Heart left ventricle (tissue), 16 donors: ENCODE measurements around the gene AFAP1. TPM values are rescaled to one million over a fixed set of nuclear protein-coding genes. Genes with fewer than 3 reads are reported as not detected.
A peak's percentile ranks its signal among the peaks of the same experiment; 100 is the strongest.

Experiments used
- ATAC-seq, 4 donors: fragments of 200-7000 bp; cut with Tn5 transposase; one replicate each; pipeline ENCODE4 v1.9.1; 2020 to 2022; ENCODE audit warnings: moderate library complexity in 4 of 4, mild to moderate bottlenecking in 3 of 4, moderate number of reproducible peaks in 1 of 4
- DNase-seq, 5 donors: peaks; one replicate each; pipeline ENCODE4 v3.0.0-alpha.2; 2020
- H3K27ac ChIP-seq, 12 donors: fragments of 200-600 bp; sonication (generic) in 4 of 12; one replicate each; pipeline versions ENCODE4 v1.5.0 to v1.8.0; 2016 to 2022; ENCODE audit warnings: mild to moderate bottlenecking in 2 of 12
- H3K27me3 ChIP-seq, 9 donors: fragments of 200-600 bp; sonication (generic) in 2 of 9; one replicate each; pipeline versions ENCODE4 v1.5.1 to v1.8.0; 2016 to 2022; ENCODE audit warnings: mild to moderate bottlenecking in 3 of 9
- H3K36me3 ChIP-seq, 9 donors: fragments of 200-600 bp; sonication (generic) in 2 of 9; one replicate each; pipeline versions ENCODE4 v1.5.0 to v1.8.0; 2018 to 2022; ENCODE audit warnings: mild to moderate bottlenecking in 2 of 9
- H3K4me1 ChIP-seq, 12 donors: fragments of 200-600 bp; sonication (generic) in 4 of 12; one replicate each; pipeline versions ENCODE4 v1.5.0 to v1.8.0; 2016 to 2022; ENCODE audit warnings: mild to moderate bottlenecking in 3 of 12
- H3K4me3 ChIP-seq, 12 donors: fragments of 200-600 bp; sonication (generic) in 4 of 12; one replicate each; pipeline versions ENCODE4 v1.5.0 to v1.8.0; 2017 to 2022; ENCODE audit warnings: mild to moderate bottlenecking in 9 of 12, moderate library complexity in 4 of 12
- H3K9me3 ChIP-seq, 12 donors: fragments of 200-600 bp; sonication (generic) in 4 of 12; one replicate each; pipeline versions ENCODE4 v1.5.0 to v1.8.0; 2016 to 2022; ENCODE audit warnings: mild to moderate bottlenecking in 1 of 12
- CTCF ChIP-seq, 12 donors: fragments of 200-600 bp; sonication (generic) in 4 of 12; IDR thresholded peaks; one replicate each; pipeline versions ENCODE4 v1.5.0 to v1.8.0; 2018 to 2022; ENCODE audit warnings: antibody characterized with exemption in 12 of 12, mild to moderate bottlenecking in 5 of 12
- POLR2A ChIP-seq, 2 donors: fragments of 450-650 bp; IDR thresholded peaks; one replicate each; pipeline ENCODE4 v1.6.1; 2017; ENCODE audit warnings: antibody characterized with exemption in 2 of 2, mild to moderate bottlenecking in 2 of 2, moderate library complexity in 2 of 2
- WGBS, 4 donors: extraction: QIAGEN DNeasy Blood & Tissue Kit in 2 of 4; methylation state at CpG; one replicate each; pipeline versions ENCODE4 v1.1.5 to v1.1.7; 2013 to 2018; 5-methylcytosine and 5-hydroxymethylcytosine counted together
- intact Hi-C, 10 donors: fragments of 100-400 bp; cut with DNase I; formaldehyde crosslinking; loops; one replicate each; pipeline versions ENCODE4 v1.11.1 to v1.14.2; 2022
- polyA plus RNA-seq, 2 donors: library from polyadenylated mRNA; stranded (reverse); fragments of 200-250 nt; gene quantifications; one replicate each; pipeline ENCODE4 v1.2.3, GENCODE V29; 2013
- total RNA-seq, 9 donors: library from RNA; depleted of rRNA in 2 of 9; stranded (reverse); fragments of >200 nt in 2 of 9; fragmentation: NEBNext Ultra II Directional in 3 of 9; extraction: Animal tissue kit (Norgen Biotek cat#: 25700) in 3 of 9; gene quantifications; one replicate each; pipeline versions ENCODE4 v1.1.0 to v1.2.4, GENCODE V29; 2016 to 2023
- donor health status: ischemic (EF 13 %, LVEDD 7.1; RV severe dilation, severe dysfunction).
- donor health status: healthy with polysubstance abuse.
- donor health status: DM: no; HTN: yes; CAD: no.
- donor health status: DM: no; HTN: no; CAD: no.
- donor health status: ischemic (EF 25% LVEDD 6.9; RV normal size, moderate dysfunction).
- donor health status: ischemic (EF 25% LVEDD 5.7; RV mildly dilated, moderate dysfunction).
- donor health status: healthy.
- donor health status: DM: yes; HTN: yes; CAD: no.
- donor health status: ischemic (EF 35%, LVEDD 5.7; RV mildly dilated, moderate dysfunction).
- donor health status: nonischemic (EF 11% LVEDD 7.7; RV severe dilation, severe dysfunction).
- donor health status: DM: yes; HTN: yes; CAD: no.
- donor health status: PGD.
- donor health status: ischemic (EF 29% LVEDD 5.4; RV normal size, mild dysfunction).
- donor health status: nonischemic (EF 23%, LVEDD 6.1; RV moderate dilation, normal function).

Gene AFAP1
- total and polyA plus RNA-seq, 11 donors = 2.0 to 18.0 (median 7.0) TPM

- DNase-seq = peak; percentile 44 to 81 (median 59)
- peak; percentile 73 to 90 (median 84) for TF ChIP-seq CTCF (IDR thresholded peaks at IDR 0.05)
- no peak for TF ChIP-seq POLR2A (IDR thresholded peaks at IDR 0.05)
- intact Hi-C loops = loop anchor here (2.0 to 10.0 kb wide), 10 partner anchors 257 to 527 kb away; partner anchors contain the start of gene SORCS2 (in 8 of the 10)
- peaks cover 0 to 6% (median under 1%) of the 10 kb centered on the region in 12 donors for H3K4me1 ChIP-seq
- ATAC-seq = peak; percentile 36 to 83 (median 62)
- no peaks in the 10 kb centered on the region for H3K36me3 ChIP-seq
- H3K27me3 ChIP-seq = peaks cover 0 to 13% (median 0%) of the 10 kb centered on the region in 9 donors
- no peak overlapping the region for H3K4me3 ChIP-seq
- H3K27ac ChIP-seq = no peak overlapping the region
- 24 to 36% (median 28%) methylated on average over 17 to 33 of the region's 33 CpGs for WGBS, 4 donors
- no peaks in the 10 kb centered on the region for H3K9me3 ChIP-seq
Measured at GRCh38 chr4:7719354-7720174, 220.1 kb downstream of the AFAP1 start.

- Histone ChIP-seq H3K4me1 (peaks cover 0 to 6% (median under 1%) of the 10 kb centered on the region in 12 donors), H3K36me3 (no peaks in the 10 kb centered on the region), H3K27me3 (peaks cover 0 to 13% (median 0%) of the 10 kb centered on the region in 9 donors), H3K9me3 (peaks cover 0 to 4% (median 0%) of the 10 kb centered on the region in 12 donors), H3K4me3 (no peak overlapping the region), H3K27ac (no peak overlapping the region)
- no peak for TF ChIP-seq CTCF (IDR thresholded peaks at IDR 0.05)
- TF ChIP-seq POLR2A (IDR thresholded peaks at IDR 0.05) = no peak
- ATAC-seq (no peak), DNase-seq (peak in 1 of 5 donors; percentile 41)
- WGBS, 4 donors = 77 to 81% (median 79%) methylated on average over 22 to 24 of the region's 24 CpGs
- intact Hi-C loops = loop anchor here (2.0 to 10.0 kb wide), 10 partner anchors 255 to 526 kb away; partner anchors contain the start of gene SORCS2 (in 7 of the 10)
Measured at GRCh38 chr4:7717946-7718490, 221.6 kb downstream of the AFAP1 start.

- Histone ChIP-seq H3K36me3 (no peaks in the 10 kb centered on the region), H3K4me1 (peaks cover 0 to 6% (median under 1%) of the 10 kb centered on the region in 12 donors), H3K4me3 (no peak overlapping the region), H3K9me3 (peaks cover 0 to 4% (median 0%) of the 10 kb centered on the region in 12 donors), H3K27ac (no peak overlapping the region), H3K27me3 (peaks cover 0 to 13% (median 0%) of the 10 kb centered on the region in 9 donors)
- DNase-seq (peak in 1 of 5 donors; percentile 51), ATAC-seq (no peak)
- intact Hi-C loops = loop anchor here in 9 of 10 donors (5.0 to 10.0 kb wide), 8 partner anchors 255 to 525 kb away; partner anchors contain the start of gene SORCS2 (in 5 of the 9)
- TF ChIP-seq POLR2A (IDR thresholded peaks at IDR 0.05) = no peak
- no peak for TF ChIP-seq CTCF (IDR thresholded peaks at IDR 0.05)
- WGBS, 4 donors = 88 to 92% (median 89%) methylated on average over 11 of the region's 11 CpGs
Measured at GRCh38 chr4:7717161-7717560, 222.5 kb downstream of the AFAP1 start.
